DLD1 (cell line): ENCODE results near the gene SYPL1.

ENCODE experiments used
- in situ Hi-C: cut with HindIII; loops from 2 replicates; pipeline ENCODE4 v1.10.0; 2017; ENCODE audit warnings: low sequenced_read_pairs

SYPL1 gene

DNA sequence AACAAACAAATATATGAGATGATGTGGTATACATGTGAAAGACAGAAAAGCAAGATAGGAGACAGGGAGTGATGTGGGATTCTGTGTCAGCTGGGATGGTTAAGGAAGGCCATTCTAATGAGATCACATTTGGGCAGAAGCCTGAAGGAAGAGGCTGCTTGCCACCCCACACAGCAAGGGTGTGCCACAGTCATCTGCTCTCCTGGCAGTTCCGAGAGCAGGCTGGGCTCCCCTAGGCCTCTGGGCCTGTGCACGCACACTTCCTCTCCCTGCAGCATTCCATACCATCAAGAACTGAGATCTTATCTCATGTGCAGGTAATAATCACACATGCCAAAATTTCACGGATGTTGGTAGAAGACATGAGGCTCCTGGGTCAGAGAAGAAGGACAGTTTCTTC, 43.1 kb downstream of the SYPL1 start:
- in situ Hi-C loops, result loop anchor here (10.0 kb wide), 1 partner anchor 86 kb away; no protein-coding TSS in a partner anchor

GRCh38 chr7:106068538-106068961, 43.6 kb downstream of the SYPL1 start:
- in situ Hi-C loops, result loop anchor here (10.0 kb wide), 1 partner anchor 86 kb away; no protein-coding TSS in a partner anchor

- in situ Hi-C loops, result loop anchor here (10.0 kb wide), 1 partner anchor 87 kb away; no protein-coding TSS in a partner anchor
Measured at GRCh38 chr7:106067678-106068077, 44.4 kb downstream of the SYPL1 start.

- in situ Hi-C loops, result loop anchor here (10.0 kb wide), 1 partner anchor 89 kb away; no protein-coding TSS in a partner anchor
Measured at GRCh38 chr7:106065575-106066500, 46.3 kb downstream of the SYPL1 start.

DNA sequence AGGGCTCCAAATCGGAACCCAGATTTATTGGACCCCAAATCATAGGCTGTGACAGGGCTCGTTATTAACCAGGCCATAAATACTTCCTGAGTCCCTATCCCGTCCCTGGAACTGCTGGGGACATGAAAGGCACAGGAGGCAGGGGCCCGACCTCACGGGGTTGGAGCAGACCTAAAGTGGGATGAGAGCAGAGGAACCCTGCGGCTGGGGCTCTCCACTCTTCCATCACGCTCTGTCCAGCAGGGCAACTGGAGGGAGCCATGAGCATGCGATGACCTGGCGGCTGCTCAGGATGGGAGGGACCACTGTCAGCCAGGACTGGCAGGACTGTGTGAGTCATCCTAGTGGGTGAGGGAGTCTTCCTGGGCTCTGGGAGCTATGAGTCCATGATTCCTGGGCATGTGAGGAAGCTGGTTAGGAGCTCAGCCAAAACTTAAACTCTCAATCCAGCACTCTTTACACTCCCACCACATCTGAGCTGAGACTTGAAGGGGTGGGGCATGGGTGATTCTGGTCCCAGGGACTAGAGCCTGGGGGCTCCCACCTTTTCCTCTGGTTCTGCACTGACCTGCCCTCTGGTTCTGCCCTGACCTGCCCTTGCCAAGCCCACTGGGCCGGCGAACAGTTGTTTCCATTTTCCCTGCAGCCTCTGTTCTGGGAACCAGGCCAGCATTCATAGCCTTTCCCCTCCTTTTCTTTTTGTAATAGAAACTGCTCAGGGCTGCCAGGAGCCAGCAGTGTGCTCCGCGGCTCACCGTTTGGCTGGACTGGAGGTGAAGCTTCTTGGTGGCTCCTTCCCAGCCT, 47.1 kb downstream of the SYPL1 start:
- in situ Hi-C loops, result loop anchor here (10.0 kb wide), 1 partner anchor 90 kb away; no protein-coding TSS in a partner anchor

DNA sequence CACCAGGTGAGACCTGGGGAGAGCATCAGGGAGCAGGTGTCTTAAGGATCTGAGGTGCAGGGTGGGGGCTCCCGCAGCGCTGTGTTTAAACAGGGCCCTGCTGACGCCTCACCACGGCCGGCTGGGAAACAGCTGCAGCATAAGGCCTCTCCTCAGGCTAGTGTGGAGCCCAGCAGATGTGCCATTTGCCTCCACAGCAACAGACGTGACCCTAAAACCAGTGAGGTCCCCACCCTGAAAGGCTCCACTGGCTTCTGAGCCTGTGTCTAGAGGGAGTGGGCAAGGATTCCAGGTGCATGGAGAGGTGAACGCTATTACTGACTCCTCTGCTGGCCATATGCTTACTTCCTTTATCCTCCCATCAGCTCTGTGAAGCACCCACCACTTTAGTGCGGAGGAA, 47.8 kb downstream of the SYPL1 start:
- in situ Hi-C loops, result loop anchor here (10.0 kb wide), 1 partner anchor 90 kb away; no protein-coding TSS in a partner anchor

GRCh38 chr7:106063692-106064091, 48.4 kb downstream of the SYPL1 start:
- in situ Hi-C loops, result loop anchor here (10.0 kb wide), 1 partner anchor 91 kb away; no protein-coding TSS in a partner anchor

- in situ Hi-C loops, result loop anchor here (10.0 kb wide), 1 partner anchor 92 kb away; no protein-coding TSS in a partner anchor
Measured at GRCh38 chr7:106063024-106063423, 49.1 kb downstream of the SYPL1 start.

GRCh38 chr7:106062521-106062931, 49.6 kb downstream of the SYPL1 start:
- in situ Hi-C loops, result loop anchor here (10.0 kb wide), 1 partner anchor 92 kb away; no protein-coding TSS in a partner anchor

DNA sequence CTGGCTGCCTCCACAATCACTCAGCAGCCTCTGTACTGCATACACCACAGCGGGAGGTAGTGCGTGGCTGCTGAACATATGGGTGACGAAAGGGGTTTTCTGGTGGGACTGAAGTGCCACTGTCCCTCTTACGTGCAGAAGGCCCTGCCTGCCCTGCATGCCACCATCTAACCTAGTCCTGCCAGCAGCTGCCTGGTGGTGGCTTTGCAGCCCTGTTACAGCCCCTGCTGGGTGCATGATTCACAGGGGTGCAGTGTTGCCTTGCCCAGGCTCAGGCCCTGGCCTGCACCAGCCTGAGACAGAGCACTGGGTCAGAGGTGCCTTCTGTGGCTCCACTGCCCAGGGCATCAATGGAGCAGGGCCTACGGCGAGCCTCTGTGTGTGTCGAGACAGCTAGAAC, 50.1 kb downstream of the SYPL1 start:
- in situ Hi-C loops, result loop anchor here (10.0 kb wide), 1 partner anchor 93 kb away; no protein-coding TSS in a partner anchor

GRCh38 chr7:106061301-106061979, 50.7 kb downstream of the SYPL1 start:
- in situ Hi-C loops, result loop anchor here (10.0 kb wide), 1 partner anchor 93 kb away; no protein-coding TSS in a partner anchor

DNA sequence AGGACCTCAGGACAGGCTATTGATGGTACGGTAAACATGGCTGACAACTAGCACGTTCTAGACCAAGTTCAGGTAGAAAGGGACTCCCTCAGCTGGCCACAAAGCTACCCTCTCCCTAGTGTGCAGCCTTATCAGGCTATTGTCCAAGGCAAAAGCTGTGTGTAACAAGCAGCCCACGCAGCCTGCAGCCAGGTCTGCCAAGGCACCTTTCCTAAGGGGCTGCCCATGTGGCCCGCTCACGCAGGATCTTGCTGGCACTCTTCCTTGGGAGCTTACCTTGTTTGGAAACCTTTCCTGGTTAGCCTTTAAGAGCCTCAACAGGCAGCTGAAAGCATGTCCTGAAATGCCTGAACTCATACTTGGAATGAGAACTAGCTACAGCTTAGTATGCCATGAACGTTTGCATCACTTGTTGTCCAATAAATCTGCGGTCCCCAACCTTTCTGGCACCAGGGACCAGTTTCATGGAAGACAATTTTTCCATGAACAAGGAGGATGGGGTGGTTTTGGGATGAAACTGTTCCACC, 51.7 kb downstream of the SYPL1 start:
- in situ Hi-C loops, result loop anchor here (10.0 kb wide), 1 partner anchor 94 kb away; no protein-coding TSS in a partner anchor

GRCh38 chr7:106059556-106059955, 52.6 kb downstream of the SYPL1 start:
- in situ Hi-C loops, result no loop called here

DNA sequence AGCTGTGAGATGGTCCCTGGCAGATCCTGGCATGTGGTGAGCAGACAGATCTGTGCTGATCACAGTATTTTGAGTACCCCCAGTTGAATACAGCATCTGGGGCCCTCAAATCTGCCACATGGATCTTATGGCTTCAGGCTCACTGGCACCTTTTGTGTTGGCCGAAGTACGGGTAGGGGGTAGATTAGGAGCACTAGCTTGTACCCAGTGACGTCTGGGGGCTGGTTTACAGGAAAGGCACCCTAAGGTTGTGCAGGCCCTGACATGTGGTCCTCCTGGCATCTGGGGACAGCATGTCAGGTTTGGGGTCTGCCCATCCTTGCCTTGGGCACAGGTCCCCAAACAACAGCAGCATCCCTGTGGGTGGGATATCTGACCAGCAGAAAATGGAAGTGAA, 53.2 kb downstream of the SYPL1 start:
- in situ Hi-C loops, result no loop called here

DNA sequence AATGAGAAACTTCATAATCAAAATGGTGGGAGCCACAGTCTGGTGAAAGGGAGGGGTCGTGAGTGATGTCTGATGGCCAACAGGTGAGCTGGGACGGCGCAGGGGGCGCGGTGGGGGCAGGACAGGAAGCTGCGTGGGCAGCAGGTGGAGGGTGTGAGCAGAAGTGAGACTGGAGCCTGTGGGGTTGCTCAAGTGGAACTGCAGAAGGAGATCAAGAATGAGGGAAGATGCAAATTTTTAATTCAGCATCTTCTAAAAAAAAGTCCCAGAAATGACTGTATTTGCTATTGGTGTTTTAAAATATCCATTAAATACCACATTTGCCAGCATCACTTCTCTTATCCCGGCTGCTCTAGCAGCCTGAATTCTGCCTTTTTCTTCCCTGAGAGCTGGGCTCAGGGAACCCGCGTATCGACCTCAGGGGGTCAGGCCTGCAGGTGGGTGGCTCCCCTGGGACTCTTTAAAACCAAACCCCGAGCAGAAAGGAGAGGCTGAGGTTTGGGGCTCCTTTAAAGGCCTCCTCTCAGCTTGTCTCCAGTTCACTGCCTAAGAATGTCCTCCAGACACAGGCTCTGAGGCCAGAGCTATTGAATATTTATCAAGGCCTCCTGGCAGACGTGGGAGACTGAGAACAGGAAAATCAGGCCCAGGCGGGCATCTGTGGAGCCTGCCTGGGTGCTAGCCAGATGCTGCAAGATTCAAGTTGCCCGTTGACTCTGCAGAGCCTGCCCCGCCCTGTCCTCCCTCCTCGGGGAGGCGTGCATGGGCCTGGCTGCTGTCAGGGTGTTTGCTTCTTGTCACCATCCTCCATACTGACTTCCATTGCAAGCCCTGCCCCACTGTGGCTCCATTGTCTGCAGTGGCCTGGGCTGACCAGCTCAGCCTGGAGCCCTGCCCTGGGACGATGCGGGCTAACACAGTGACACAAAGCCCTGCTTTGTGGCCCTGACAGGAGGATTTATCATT, 53.9 kb downstream of the SYPL1 start:
- in situ Hi-C loops, result no loop called here

GRCh38 chr7:106057204-106057961, 54.7 kb downstream of the SYPL1 start:
- in situ Hi-C loops, result no loop called here

DNA sequence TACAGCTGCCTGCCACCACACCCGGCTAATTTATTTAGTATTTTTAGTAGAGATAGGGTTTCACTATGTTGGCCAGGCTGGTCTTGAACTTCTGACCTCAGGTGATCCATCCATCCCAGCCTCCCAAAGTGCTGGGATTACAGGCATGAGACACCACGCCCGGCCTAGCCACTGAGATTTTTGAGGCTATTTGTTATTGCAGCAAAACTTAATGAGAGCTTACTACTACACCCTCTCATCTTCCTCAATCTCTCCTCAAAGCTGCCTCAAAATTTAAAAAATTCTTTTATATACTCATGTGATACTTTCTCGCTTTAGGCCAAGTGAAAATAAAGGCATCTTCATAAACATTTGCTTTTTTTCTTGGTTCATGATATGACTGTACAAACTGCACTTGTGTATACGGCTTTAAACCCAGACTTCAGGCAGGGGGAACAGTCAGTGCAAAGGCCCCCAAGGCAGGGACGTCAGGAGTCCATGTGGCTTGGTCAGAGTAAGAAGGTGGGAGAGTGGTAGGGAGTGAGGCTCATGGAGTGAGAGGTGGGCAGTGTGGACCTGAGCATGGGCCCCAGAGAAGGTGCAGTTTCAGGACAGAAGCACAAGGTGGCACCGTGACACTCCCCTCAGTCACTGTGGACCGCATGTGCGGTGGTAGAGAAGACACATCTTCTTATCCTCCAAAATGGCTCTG, 55.5 kb downstream of the SYPL1 start:
- in situ Hi-C loops, result no loop called here
